ENCODE measurements around the gene MMD.
"Not testable (repeated sequence)": the region's sequence is repeated elsewhere in the genome, so short reads cannot be mapped to it uniquely, and the experiment has no call there.

The MMD gene

GRCh38 chr17:55423535-55423934 lies 1.9 kb upstream of the MMD start:
- no peak for DNase-seq (ENCODE audit: low read depth in 2 of 2)

- DNase-seq (ENCODE audit: low read depth in 2 of 2) = not testable (repeated sequence)
Measured at GRCh38 chr17:55422828-55423164, 1.2 kb upstream of the MMD start.

DNA sequence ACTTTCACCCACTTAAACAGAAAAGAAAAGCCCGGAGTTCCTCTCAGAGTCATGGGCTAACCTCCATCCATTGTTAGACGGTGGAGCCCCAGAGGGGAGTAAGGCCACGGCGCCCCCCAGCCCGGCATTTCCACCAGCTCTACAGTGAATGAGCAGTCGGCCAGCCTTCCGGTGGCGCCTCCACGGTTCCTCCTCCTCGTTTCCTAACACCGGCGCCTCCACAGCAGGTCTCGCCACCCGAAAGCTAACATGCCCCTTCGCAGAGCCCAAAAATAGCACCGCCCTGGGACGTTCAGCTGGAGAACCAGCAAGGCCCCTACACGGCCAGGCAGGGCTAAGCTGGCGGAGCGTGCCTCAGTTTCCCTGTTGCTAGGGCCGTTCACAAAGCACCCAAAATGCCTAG lies 858 bp downstream of the MMD start:
- DNase-seq (ENCODE audit: low read depth in 2 of 2) = peak; percentile 7 to 21

DNA sequence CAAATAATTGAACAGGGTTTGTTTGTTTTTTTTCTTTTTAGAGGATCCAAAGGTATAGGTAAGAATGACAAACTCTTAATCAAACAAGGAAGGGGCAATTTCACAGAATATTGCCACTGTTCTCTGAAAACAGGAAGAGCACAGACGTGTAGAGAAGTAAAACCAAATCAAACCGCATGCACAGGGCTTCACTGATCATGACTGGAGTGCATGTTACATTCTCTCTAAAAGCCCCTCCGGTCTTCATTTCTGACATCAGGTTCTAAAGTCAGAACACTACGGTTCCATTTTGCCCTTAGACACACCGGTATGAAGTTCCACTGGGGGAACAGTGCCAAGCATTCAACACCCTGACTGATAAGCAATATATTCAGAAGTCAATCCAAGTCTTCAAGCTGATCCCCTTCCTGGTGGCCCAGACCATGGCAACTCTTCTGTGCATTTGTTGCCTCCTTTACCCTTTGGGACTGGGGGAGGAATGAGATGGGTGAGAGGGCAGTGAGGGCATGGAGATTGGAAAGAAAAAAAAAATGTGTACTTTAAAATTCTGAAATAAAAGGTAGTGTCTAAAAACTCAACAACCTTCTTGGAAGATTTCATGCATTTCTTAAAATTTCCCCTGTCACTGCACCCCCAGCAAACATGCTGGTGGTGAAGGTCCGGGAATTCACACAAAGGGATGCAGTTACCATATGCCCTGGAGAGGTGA lies 1.4 kb downstream of the MMD start:
- DNase-seq (ENCODE audit: low read depth in 2 of 2) = peak in 1 of 2 donors; percentile 1

DNA sequence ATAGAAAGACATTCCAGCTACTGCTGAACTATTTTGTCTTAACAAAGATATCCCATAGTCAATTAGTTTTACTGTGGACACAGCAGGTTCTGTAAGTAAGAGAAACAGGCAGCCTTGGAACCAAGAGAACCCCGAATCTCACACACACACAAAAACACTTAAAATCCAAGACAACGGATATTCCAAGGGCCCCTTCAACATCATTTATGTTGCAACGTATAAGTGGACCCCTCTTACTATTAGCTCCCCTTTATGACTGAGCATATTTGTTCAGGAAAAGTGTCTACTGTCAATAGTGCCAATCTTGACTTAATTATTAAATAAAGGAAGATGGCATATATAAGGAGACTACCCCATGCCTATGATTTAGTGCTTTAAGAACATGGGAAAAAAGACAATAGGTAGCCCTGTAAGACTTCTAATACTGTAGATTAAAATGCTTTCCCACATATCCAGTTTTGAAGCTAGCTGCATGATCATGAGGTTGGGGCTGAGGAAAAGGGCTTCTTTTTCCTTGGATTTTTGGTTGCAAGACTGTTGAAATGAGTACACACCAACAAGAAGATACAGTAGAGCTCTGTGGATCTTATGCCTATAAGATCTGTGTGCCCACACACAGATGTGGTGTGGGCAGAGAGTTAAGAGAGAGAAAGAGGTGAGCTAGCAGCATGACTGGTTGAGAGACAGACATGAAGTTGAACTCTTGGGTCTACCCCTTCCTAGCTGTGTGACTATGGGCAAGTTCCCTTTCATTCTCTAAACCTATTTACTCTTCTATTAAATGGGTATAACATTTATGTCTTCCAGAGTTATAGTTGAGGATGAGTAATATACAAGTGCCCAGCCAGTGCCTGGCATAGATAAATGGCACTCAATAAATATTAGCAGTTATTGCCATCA lies 3.0 kb downstream of the MMD start:
- DNase-seq (ENCODE audit: low read depth in 2 of 2) = no peak

- no peak for DNase-seq (ENCODE audit: low read depth in 2 of 2)
Measured at GRCh38 chr17:55417411-55418268, 4.0 kb downstream of the MMD start.

GRCh38 chr17:55416470-55417052 lies 5.1 kb downstream of the MMD start:
- no peak for DNase-seq (ENCODE audit: low read depth in 2 of 2)

DNA sequence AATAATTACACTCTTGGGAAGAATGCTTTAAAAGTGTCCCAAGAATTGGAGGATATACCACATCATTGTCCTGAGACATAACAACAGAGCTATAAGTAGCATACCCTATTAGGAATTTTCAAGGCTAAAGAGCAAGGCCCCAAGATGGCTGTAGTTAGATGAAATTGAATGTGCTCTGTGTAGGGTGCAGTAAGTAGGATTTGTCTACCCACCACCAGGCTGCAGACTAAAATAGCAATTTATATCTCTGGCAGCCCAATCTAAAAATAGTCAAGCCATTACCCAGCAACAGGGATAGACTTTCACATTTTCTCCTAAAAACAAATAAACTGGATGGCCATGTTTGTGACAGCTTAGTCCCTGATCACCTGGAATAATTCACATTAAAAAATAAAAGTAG lies 5.6 kb downstream of the MMD start:
- DNase-seq (ENCODE audit: low read depth in 2 of 2) = no peak

DNA sequence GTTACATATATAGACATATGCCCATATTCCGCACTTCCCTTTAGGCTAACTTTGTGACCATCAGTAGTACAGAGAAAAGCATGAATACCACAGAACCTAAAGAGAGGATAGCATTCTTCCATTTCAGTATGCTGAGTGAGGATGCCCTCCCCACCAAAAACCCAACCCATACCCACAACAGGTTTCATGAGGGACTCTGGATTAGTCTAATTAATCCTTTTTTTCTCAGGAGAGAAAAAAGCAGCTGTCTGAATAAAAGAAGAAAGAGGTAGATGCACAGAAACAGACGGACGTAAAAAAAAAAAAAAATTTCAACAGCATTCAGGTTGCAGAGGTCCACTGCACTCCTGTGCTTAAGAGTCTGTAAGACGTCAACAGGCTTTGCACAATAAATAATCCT lies 6.7 kb downstream of the MMD start:
- no peak for DNase-seq (ENCODE audit: low read depth in 2 of 2)

DNA sequence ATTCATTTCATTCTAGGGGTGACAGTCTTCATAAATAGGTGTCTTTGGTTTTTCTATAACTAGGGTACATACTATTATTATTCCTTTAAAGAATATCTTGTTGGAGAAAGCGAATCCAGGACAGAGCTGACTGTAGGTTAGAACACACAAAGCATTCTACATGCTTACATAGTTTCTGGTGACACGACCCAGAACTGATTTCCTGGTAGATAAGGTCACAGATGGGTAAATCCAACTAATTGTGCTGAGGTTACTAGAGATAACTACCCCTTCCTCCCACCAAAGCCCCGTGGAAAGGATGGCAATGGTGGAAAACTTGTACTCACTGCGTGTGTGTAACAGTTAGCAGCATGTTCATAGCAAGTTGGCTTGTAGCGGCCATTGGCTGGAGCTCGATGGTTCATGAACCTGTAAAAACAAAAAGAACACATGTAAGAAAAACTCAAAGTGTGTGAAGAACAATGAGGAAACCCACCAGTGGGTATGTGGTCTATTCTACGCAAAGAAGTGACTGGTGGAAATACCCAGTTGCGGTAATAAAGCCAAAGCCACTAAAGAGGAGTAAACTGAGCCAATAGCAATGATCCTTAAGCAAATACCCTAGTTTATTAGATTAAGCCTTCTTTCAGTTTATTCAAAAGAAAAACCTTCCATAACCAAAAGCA lies 7.7 kb downstream of the MMD start:
- DNase-seq (ENCODE audit: low read depth in 2 of 2) = no peak

GRCh38 chr17:55411463-55411855 lies 10.2 kb downstream of the MMD start:
- DNase-seq (ENCODE audit: low read depth in 2 of 2) = no peak

- DNase-seq (ENCODE audit: low read depth in 2 of 2) = no peak
Measured at GRCh38 chr17:55410722-55411462, 10.7 kb downstream of the MMD start.

DNA sequence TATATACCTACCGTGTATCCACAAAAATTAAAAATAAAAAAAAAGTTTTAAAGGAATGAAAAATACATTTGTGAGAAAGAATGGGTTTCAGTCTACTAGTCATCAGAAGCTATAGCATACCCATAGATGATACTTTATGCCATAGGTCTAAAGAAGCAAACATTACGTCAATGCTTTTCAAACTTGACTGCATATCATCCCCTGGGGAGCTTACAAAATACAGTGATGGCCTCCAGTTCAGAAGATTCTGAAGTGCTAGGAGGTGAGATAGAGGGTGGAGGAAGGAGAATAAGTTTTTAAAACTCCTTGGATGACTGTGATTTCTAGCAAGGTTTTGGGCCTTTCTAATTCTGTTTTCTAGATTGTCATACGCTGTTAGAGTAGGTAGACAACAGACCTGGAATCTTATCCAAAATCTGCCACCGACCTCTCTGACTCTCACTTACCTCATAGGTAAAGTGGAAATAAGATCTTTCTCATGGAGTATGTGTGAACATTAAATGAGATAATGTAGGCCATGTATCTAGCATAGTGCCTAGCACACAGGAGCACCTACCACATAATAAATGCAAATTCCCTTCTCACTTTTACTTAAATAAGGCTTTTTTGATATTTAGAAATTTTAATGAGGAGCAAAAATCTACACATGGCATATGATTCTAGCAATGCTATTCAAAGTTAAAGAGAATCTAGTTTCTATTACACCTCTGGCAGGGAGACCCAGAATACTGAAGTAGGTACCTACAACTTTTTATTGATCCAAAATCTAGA lies 12.4 kb downstream of the MMD start:
- DNase-seq (ENCODE audit: low read depth in 2 of 2) = no peak

- DNase-seq (ENCODE audit: low read depth in 2 of 2) = no peak
Measured at GRCh38 chr17:55407641-55408566, 13.7 kb downstream of the MMD start.

DNA sequence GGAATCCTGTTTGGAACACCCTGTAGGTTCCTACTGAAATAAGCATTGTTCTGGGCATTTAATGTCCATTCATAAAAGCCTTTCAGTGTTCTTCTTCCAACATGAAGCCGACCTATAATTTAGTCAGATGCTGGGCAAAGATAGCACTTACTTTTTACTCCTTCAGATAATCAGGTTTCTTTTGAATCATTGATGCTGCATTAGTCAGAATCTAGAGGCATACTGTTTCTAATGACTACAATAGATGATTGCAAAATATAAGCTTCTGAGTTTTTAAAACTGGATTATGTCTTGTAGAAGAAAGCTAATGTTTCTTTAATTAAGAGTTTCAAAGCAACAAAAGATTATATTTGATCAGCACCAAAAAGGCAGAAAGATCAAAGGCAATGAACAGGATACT lies 16.0 kb downstream of the MMD start:
- no peak for DNase-seq (ENCODE audit: low read depth in 2 of 2)

GRCh38 chr17:55404197-55404596 lies 17.4 kb downstream of the MMD start:
- not testable (repeated sequence) for DNase-seq (ENCODE audit: low read depth in 2 of 2)

- DNase-seq (ENCODE audit: low read depth in 2 of 2) = no peak
Measured at GRCh38 chr17:55402374-55402773, 19.3 kb downstream of the MMD start.

- no peak for DNase-seq (ENCODE audit: low read depth in 2 of 2)
Measured at GRCh38 chr17:55398689-55399088, 22.9 kb downstream of the MMD start.
